ENCODE data around the gene TRIM27. TPM values are rescaled to one million over a fixed set of nuclear protein-coding genes. Genes with fewer than 3 reads are reported as not detected.
"Not testable (repeated sequence)": the region's sequence is repeated elsewhere in the genome, so short reads cannot be mapped to it uniquely, and the experiment has no call there.

TRIM27 gene
- polyA plus RNA-seq, 1 donor from 2014 or later: 79.7 TPM

DNA sequence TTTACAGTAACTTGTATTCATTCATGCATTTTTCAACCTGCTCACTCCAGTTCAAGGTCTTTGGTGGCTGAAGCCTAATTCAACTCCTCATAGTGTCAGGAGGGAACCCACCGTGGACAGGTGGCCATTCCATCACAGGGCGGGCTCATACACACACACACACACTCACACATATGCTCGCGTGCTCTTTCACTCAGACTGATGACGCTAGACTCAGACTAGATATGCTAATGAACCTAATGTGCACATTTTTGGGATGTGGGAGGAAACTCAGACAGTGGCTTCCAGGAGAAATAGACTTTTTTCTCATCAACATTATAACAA is 56.7 kb downstream of the TRIM27 start:
- no peaks in the 10 kb centered on the region for H3K9me2 ChIP-seq (ENCODE audit: insufficient read depth, low read length)
- peaks cover 9% of the 10 kb centered on the region for H3F3A ChIP-seq (ENCODE audit: insufficient read depth, low read length, poor library complexity, severe bottlenecking)
- no peaks in the 10 kb centered on the region for H3K9me3 ChIP-seq (ENCODE audit: low read length)
- peak overlapping the region; percentile 61 for H3K4me2 ChIP-seq (ENCODE audit: low read length)
- no peaks in the 10 kb centered on the region for H3K27me3 ChIP-seq (ENCODE audit: insufficient read depth, low read depth, low read length)
- TF ChIP-seq POLR2AphosphoS5 (IDR thresholded peaks at IDR 0.05) (peak; percentile 74), SMC3 (conservative IDR thresholded peaks at IDR 0.05; ENCODE audit: poor library complexity) (no peak)
- peak overlapping the region; percentile 88 for H3K27ac ChIP-seq (ENCODE audit: low read length)
- H4K20me1 ChIP-seq (ENCODE audit: insufficient read depth): no peaks in the 10 kb centered on the region
- H3K79me2 ChIP-seq (replicated peaks; ENCODE audit: insufficient read depth, low read length): no peaks in the 10 kb centered on the region
- peak overlapping the region; percentile 88 for H3K9ac ChIP-seq (ENCODE audit: low read length)
- H3K36me3 ChIP-seq (ENCODE audit: insufficient read depth, low read length): no peaks in the 10 kb centered on the region
- H2AFZ ChIP-seq (ENCODE audit: low read depth, low read length): peak overlapping the region; percentile 58
- H3K4me3 ChIP-seq (ENCODE audit: low read length): peak overlapping the region; percentile 77

DNA sequence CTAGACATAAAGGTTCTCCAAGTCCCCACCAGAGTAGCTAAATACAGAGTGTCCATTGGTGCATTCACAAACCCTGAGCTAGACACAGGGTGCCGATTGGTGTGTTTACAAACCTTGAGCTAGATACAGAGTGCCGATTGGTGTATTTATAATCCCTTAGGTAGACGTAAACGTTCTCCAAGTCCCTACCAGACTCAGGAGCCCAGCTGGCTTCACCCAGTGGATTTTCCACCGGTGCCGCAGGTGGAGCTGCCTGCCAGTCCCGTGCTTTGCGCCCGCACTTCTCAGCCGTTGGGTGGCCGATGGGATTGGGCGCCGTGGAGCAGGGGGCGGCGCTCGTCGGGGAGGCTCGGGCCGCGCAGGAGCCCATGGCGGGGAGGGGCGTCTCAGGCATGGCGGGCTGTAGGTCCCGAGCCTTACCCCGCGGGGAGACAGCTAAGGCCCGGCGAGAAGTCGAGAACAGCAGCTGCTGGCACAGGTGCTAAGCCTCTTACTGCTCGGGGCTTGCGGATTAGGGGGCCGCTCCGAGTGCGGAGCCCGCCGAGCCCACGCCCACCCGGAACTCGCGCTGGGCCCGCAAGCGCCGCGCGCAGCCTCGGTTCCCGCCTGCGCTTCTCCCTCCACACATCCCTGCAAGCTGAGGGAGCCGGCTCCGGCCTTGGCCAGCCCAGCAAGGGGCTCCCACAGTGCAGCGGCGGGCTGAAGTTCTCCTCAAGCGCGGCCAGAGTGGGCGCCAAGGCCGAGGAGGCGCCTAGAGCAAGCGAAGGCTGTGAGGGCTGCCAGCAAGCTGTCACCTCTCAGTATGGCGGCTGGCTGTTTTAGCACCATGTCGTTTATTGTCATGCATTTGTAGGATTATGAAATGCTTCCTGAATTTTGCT is 57.3 kb downstream of the TRIM27 start:
- not testable (repeated sequence) for H3K27me3 ChIP-seq (ENCODE audit: insufficient read depth, low read depth, low read length); H4K20me1 ChIP-seq (ENCODE audit: insufficient read depth); H3F3A ChIP-seq (ENCODE audit: insufficient read depth, low read length, poor library complexity, severe bottlenecking); H3K36me3 ChIP-seq (ENCODE audit: insufficient read depth, low read length); H3K79me2 ChIP-seq (replicated peaks; ENCODE audit: insufficient read depth, low read length); H3K9me2 ChIP-seq (ENCODE audit: insufficient read depth, low read length); H3K9me3 ChIP-seq (ENCODE audit: low read length)
- H3K4me2 ChIP-seq (ENCODE audit: low read length): peak overlapping the region; percentile 61
- peak overlapping the region; percentile 58 for H2AFZ ChIP-seq (ENCODE audit: low read depth, low read length)
- peak overlapping the region; percentile 88 for H3K9ac ChIP-seq (ENCODE audit: low read length)
- peak overlapping the region; percentile 88 for H3K27ac ChIP-seq (ENCODE audit: low read length)
- H3K4me3 ChIP-seq (ENCODE audit: low read length): peak overlapping the region; percentile 77
- TF ChIP-seq MXI1 (conservative IDR thresholded peaks at IDR 0.05; ENCODE audit: poor library complexity, severe bottlenecking) (peak; percentile 75), SMC3 (conservative IDR thresholded peaks at IDR 0.05; ENCODE audit: poor library complexity) (peak; percentile 37), POLR2AphosphoS5 (IDR thresholded peaks at IDR 0.05) (peak; percentile 73), TAF1 (IDR thresholded peaks at IDR 0.05; ENCODE audit: low read depth) (peak; percentile 63), EP300 (conservative IDR thresholded peaks at IDR 0.05; ENCODE audit: poor library complexity, severe bottlenecking) (peak; percentile 34)
- TF ChIP-seq, protein P1, sequence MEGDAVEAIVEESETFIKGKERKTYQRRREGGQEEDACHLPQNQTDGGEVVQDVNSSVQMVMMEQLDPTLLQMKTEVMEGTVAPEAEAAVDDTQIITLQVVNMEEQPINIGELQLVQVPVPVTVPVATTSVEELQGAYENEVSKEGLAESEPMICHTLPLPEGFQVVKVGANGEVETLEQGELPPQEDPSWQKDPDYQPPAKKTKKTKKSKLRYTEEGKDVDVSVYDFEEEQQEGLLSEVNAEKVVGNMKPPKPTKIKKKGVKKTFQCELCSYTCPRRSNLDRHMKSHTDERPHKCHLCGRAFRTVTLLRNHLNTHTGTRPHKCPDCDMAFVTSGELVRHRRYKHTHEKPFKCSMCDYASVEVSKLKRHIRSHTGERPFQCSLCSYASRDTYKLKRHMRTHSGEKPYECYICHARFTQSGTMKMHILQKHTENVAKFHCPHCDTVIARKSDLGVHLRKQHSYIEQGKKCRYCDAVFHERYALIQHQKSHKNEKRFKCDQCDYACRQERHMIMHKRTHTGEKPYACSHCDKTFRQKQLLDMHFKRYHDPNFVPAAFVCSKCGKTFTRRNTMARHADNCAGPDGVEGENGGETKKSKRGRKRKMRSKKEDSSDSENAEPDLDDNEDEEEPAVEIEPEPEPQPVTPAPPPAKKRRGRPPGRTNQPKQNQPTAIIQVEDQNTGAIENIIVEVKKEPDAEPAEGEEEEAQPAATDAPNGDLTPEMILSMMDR (IDR thresholded peaks at IDR 0.05; ENCODE audit: poor library complexity, severe bottlenecking): peak; percentile 31
- TF ChIP-seq, protein P2, sequence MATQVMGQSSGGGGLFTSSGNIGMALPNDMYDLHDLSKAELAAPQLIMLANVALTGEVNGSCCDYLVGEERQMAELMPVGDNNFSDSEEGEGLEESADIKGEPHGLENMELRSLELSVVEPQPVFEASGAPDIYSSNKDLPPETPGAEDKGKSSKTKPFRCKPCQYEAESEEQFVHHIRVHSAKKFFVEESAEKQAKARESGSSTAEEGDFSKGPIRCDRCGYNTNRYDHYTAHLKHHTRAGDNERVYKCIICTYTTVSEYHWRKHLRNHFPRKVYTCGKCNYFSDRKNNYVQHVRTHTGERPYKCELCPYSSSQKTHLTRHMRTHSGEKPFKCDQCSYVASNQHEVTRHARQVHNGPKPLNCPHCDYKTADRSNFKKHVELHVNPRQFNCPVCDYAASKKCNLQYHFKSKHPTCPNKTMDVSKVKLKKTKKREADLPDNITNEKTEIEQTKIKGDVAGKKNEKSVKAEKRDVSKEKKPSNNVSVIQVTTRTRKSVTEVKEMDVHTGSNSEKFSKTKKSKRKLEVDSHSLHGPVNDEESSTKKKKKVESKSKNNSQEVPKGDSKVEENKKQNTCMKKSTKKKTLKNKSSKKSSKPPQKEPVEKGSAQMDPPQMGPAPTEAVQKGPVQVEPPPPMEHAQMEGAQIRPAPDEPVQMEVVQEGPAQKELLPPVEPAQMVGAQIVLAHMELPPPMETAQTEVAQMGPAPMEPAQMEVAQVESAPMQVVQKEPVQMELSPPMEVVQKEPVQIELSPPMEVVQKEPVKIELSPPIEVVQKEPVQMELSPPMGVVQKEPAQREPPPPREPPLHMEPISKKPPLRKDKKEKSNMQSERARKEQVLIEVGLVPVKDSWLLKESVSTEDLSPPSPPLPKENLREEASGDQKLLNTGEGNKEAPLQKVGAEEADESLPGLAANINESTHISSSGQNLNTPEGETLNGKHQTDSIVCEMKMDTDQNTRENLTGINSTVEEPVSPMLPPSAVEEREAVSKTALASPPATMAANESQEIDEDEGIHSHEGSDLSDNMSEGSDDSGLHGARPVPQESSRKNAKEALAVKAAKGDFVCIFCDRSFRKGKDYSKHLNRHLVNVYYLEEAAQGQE (IDR thresholded peaks at IDR 0.05; ENCODE audit: borderline replicate concordance): peak; percentile 81
